H1 (cell line): ENCODE measurements around the gene HSPA6. TPM values are rescaled to one million over a fixed set of nuclear protein-coding genes. Genes with fewer than 3 reads are reported as not detected.

Source experiments
- CTCF ChIA-PET: fragments of 300-600 bp; sonication (Branson Sonifier 250); formaldehyde crosslinking; loops from one replicate; lab custom pipeline; 2021; ENCODE audit not compliant: partially characterized antibody; lab: Charles Lee
- POLR2A ChIA-PET: fragments of 300-600 bp; sonication (Branson Sonifier 250); formaldehyde crosslinking; loops from one replicate; lab custom pipeline; 2021; ENCODE audit warnings: inconsistent platforms; ENCODE audit not compliant: partially characterized antibody; lab: Charles Lee
- DNase-seq, 2 experiments: peaks; one replicate each; pipeline versions ENCODE4 v3.0.0 to v3.0.0-alpha.2; 2010 to 2022; ENCODE audit warnings: low spot score in 2 of 2, low read depth in 1 of 2, mixed read lengths in 1 of 2
- FAIRE-seq: peaks from 2 replicates; lab custom pipeline; 2011; peaks lifted over from hg19 to GRCh38; lab: Jason Lieb, UNC
- H2AFZ ChIP-seq: 2 replicates; pipeline ENCODE4 v1.8.1; 2012; ENCODE audit warnings: low read length, inconsistent platforms
- H2AK5ac ChIP-seq: 2 replicates; pipeline ENCODE4 v1.6.1; 2013; ENCODE audit warnings: low read depth, low read length
- H2BK120ac ChIP-seq: replicated peaks from 2 replicates; pipeline ENCODE3; 2013; ENCODE audit warnings: low read depth, low read length, inconsistent platforms
- H2BK12ac ChIP-seq: 2 replicates; pipeline ENCODE4 v1.6.1; 2013; ENCODE audit warnings: low read depth, low read length
- H2BK15ac ChIP-seq: 2 replicates; pipeline ENCODE4 v1.6.1; 2013; ENCODE audit warnings: low read length
- H2BK20ac ChIP-seq: 2 replicates; pipeline ENCODE4 v1.6.1; 2013; ENCODE audit warnings: low read length
- H2BK5ac ChIP-seq: 2 replicates; pipeline ENCODE4 v1.6.1; 2013; ENCODE audit warnings: low read depth, low read length
- H3K14ac ChIP-seq: 2 replicates; pipeline ENCODE4 v1.6.1; 2013; ENCODE audit warnings: inconsistent platforms; ENCODE audit not compliant: insufficient read length
- H3K18ac ChIP-seq: 2 replicates; pipeline ENCODE4 v1.6.1; 2013; ENCODE audit warnings: low read length; ENCODE audit errors: extremely low read depth
- H3K23ac ChIP-seq: 2 replicates; pipeline ENCODE4 v1.6.1; 2013; ENCODE audit warnings: inconsistent platforms; ENCODE audit not compliant: insufficient read length
- H3K23me2 ChIP-seq: 2 replicates; pipeline ENCODE4 v1.6.1; 2013; ENCODE audit warnings: low read depth, low read length
- H3K27ac ChIP-seq: 2 replicates; pipeline ENCODE4 v1.6.1; 2011; ENCODE audit warnings: low read depth, low read length, inconsistent platforms
- H3K27me3 ChIP-seq, 4 experiments: replicated peaks in 1 of 4; 1 replicate in 1 of 4; 2 replicates in 3 of 4; pipeline versions ENCODE4 v1.6.1 to v1.8.1; 2011 to 2013; ENCODE audit warnings: low read length in 3 of 4, mild to moderate bottlenecking in 3 of 4, inconsistent platforms in 2 of 4, mixed read lengths in 2 of 4, moderate library complexity in 1 of 4; ENCODE audit not compliant: control insufficient read depth in 3 of 4, insufficient read depth in 3 of 4; ENCODE audit errors: extremely low read depth in 1 of 4
- H3K36me3 ChIP-seq, 4 experiments: 2 replicates each; pipeline versions ENCODE4 v1.6.1 to v1.8.1; 2011 to 2013; ENCODE audit warnings: mild to moderate bottlenecking in 4 of 4, low read length in 3 of 4, moderate library complexity in 2 of 4, control low read depth in 1 of 4, inconsistent platforms in 1 of 4; ENCODE audit not compliant: insufficient read depth in 4 of 4, control insufficient read depth in 2 of 4
- H3K4ac ChIP-seq: replicated peaks from 2 replicates; pipeline ENCODE3; 2013; ENCODE audit warnings: low read length, low read depth, mixed read lengths, inconsistent platforms; ENCODE audit not compliant: insufficient read length
- H3K4me1 ChIP-seq, 4 experiments: replicated peaks in 1 of 4; 1 replicate in 1 of 4; 2 replicates in 3 of 4; pipeline versions ENCODE4 v1.6.1 to v1.8.1; 2011 to 2013; ENCODE audit warnings: low read length in 3 of 4, inconsistent platforms in 2 of 4, mixed read lengths in 1 of 4; ENCODE audit not compliant: insufficient read depth in 4 of 4, control insufficient read depth in 3 of 4
- H3K4me2 ChIP-seq, 2 experiments: 2 replicates each; pipeline versions ENCODE4 v1.6.1 to v1.8.1; 2011 to 2013; ENCODE audit warnings: low read depth in 2 of 2, low read length in 2 of 2, control low read depth in 1 of 2, inconsistent platforms in 1 of 2, mild to moderate bottlenecking in 1 of 2; ENCODE audit not compliant: insufficient read depth in 1 of 2
- H3K4me3 ChIP-seq, 4 experiments: fragments of 200-600, 300-600 bp in 1 of 4; sonication (generic), shearing (Covaris generic), sonication (Bioruptor Twin) in 1 of 4; 2 replicates each; pipeline versions ENCODE4 v1.5.1 to v1.8.1; 2011 to 2016; ENCODE audit warnings: low read length in 4 of 4, low read depth in 3 of 4, control low read depth in 2 of 4, inconsistent platforms in 2 of 4, mild to moderate bottlenecking in 2 of 4, mixed read lengths in 1 of 4, moderate library complexity in 1 of 4; ENCODE audit not compliant: insufficient read depth in 2 of 4; ENCODE audit errors: extremely low read depth in 1 of 4
- H3K56ac ChIP-seq: replicated peaks from 2 replicates; pipeline ENCODE3; 2013; ENCODE audit warnings: low read depth, mild to moderate bottlenecking, mixed read lengths, low read length, inconsistent platforms; ENCODE audit not compliant: insufficient read length
- H3K79me1 ChIP-seq: 2 replicates; pipeline ENCODE4 v1.6.1; 2013; ENCODE audit warnings: low read depth, low read length, control low read depth
- H3K79me2 ChIP-seq, 2 experiments: 2 replicates each; pipeline versions ENCODE4 v1.6.1 to v1.8.1; 2012 to 2013; ENCODE audit warnings: low read length in 2 of 2, mild to moderate bottlenecking in 2 of 2, inconsistent platforms in 1 of 2; ENCODE audit not compliant: insufficient read depth in 2 of 2, control insufficient read depth in 1 of 2
- H3K9ac ChIP-seq, 4 experiments: replicated peaks in 1 of 4; 1 replicate in 1 of 4; 2 replicates in 3 of 4; pipeline versions ENCODE4 v1.6.1 to v1.8.1; 2011 to 2013; ENCODE audit warnings: low read depth in 3 of 4, low read length in 3 of 4, control low read depth in 2 of 4, mild to moderate bottlenecking in 2 of 4, moderate library complexity in 2 of 4, inconsistent platforms in 1 of 4; ENCODE audit errors: extremely low read depth in 1 of 4
- H3K9me3 ChIP-seq, 2 experiments: 2 replicates each; pipeline versions ENCODE4 v1.6.1 to v1.8.1; 2012 to 2013; ENCODE audit warnings: mild to moderate bottlenecking in 2 of 2, moderate library complexity in 2 of 2, control low read depth in 1 of 2, inconsistent platforms in 1 of 2, low read depth in 1 of 2, low read length in 1 of 2, mixed read lengths in 1 of 2; ENCODE audit not compliant: insufficient read depth in 2 of 2
- H4K20me1 ChIP-seq, 2 experiments: replicated peaks in 1 of 2; 2 replicates each; pipeline versions ENCODE3 to v1.8.1; 2011 to 2013; ENCODE audit warnings: inconsistent platforms in 2 of 2, low read length in 2 of 2, mild to moderate bottlenecking in 1 of 2; ENCODE audit not compliant: insufficient read depth in 2 of 2, control insufficient read depth in 1 of 2
- H4K5ac ChIP-seq: 2 replicates; pipeline ENCODE4 v1.6.1; 2013; ENCODE audit warnings: low read length, low read depth, mixed read lengths, inconsistent platforms; ENCODE audit not compliant: insufficient read length
- H4K8ac ChIP-seq: 2 replicates; pipeline ENCODE4 v1.8.0; 2013; ENCODE audit warnings: mild to moderate bottlenecking, moderate library complexity, low read length, inconsistent platforms; ENCODE audit not compliant: insufficient read depth; ENCODE audit errors: extremely low read depth
- H4K91ac ChIP-seq: replicated peaks from 2 replicates; pipeline ENCODE3; 2013; ENCODE audit warnings: low read length, mixed read lengths, inconsistent platforms; ENCODE audit not compliant: insufficient read length
- BACH1 ChIP-seq: IDR thresholded peaks from 2 replicates; pipeline ENCODE4 v1.6.1; 2012; ENCODE audit warnings: low read length, improper control_type of control experiment
- BCL11A ChIP-seq, 2 experiments: IDR thresholded peaks; one replicate each; pipeline ENCODE4 v1.6.1; 2011; ENCODE audit warnings: low read depth in 2 of 2, low read length in 2 of 2, mild to moderate bottlenecking in 2 of 2
- FOSL1 ChIP-seq: IDR thresholded peaks from 2 replicates; pipeline ENCODE4 v1.6.1; 2011; ENCODE audit warnings: mild to moderate bottlenecking, low read depth, low read length, moderate library complexity; ENCODE audit not compliant: insufficient read depth
- GABPA ChIP-seq: IDR thresholded peaks from 2 replicates; pipeline ENCODE4 v1.6.1; 2011; ENCODE audit warnings: mild to moderate bottlenecking, low read length, moderate library complexity, borderline replicate concordance; ENCODE audit not compliant: insufficient read depth
- JUND ChIP-seq: IDR thresholded peaks from 2 replicates; pipeline ENCODE4 v1.6.1; 2011; ENCODE audit warnings: mild to moderate bottlenecking, improper control_type of control experiment, low read length
- MAFK ChIP-seq: IDR thresholded peaks from 2 replicates; pipeline ENCODE4 v1.6.1; 2012; ENCODE audit warnings: low read depth, mild to moderate bottlenecking, improper control_type of control experiment, low read length
- POLR2A ChIP-seq, 2 experiments: IDR thresholded peaks; 1 replicate in 1 of 2; 2 replicates in 1 of 2; pipeline ENCODE4 v1.6.1; 2011; ENCODE audit warnings: low read depth in 2 of 2, low read length in 2 of 2, mild to moderate bottlenecking in 2 of 2; ENCODE audit errors: control extremely low read depth in 1 of 2
- POLR2AphosphoS5 ChIP-seq: IDR thresholded peaks from 2 replicates; pipeline ENCODE4 v1.6.1; 2011; ENCODE audit warnings: low read depth, low read length
- SP1 ChIP-seq: IDR thresholded peaks from 2 replicates; pipeline ENCODE4 v1.6.1; 2011; ENCODE audit warnings: low read depth, low read length
- SP2 ChIP-seq: IDR thresholded peaks from 2 replicates; pipeline ENCODE4 v1.6.1; 2012; ENCODE audit warnings: mild to moderate bottlenecking, low read length, inconsistent platforms
- SUZ12 ChIP-seq: fragments of 200-600 bp; sonication (generic); IDR thresholded peaks from 2 replicates; pipeline ENCODE4 v1.6.1; 2012; ENCODE audit warnings: mild to moderate bottlenecking, inconsistent platforms, low read length, moderate library complexity, mixed read lengths
- WGBS, 2 experiments: shearing (Covaris generic) in 1 of 2; methylation state at CpG; one replicate each; pipeline versions ENCODE4 v1.1.6 to v1.1.7; 2013 to 2015; ENCODE audit warnings: low lambda C conversion rate in 2 of 2, mixed read lengths in 2 of 2, inconsistent platforms in 1 of 2, low coverage in 1 of 2, missing lambda C conversion rate in 1 of 2; ENCODE audit not compliant: insufficient replicate concordance in 2 of 2, insufficient coverage in 1 of 2, insufficient read length in 1 of 2; ENCODE audit errors: extremely low coverage in 1 of 2, missing lambda C conversion rate in 1 of 2; 5-methylcytosine and 5-hydroxymethylcytosine counted together
- polyA plus RNA-seq, 7 experiments: library from polyadenylated mRNA; depleted of rRNA in 3 of 7; stranded (reverse) in 5 of 7; unstranded in 2 of 7; fragments of >200 nt in 5 of 7; fragments of 200-250 nt in 2 of 7; gene quantifications; 1 replicate in 5 of 7; 2 replicates in 1 of 7; 4 replicates in 1 of 7; pipeline versions ENCODE4 v1.2.1 to v1.2.3, GENCODE V29; 2011 to 2013; ENCODE audit warnings: missing spikeins in 2 of 7, mixed read lengths in 2 of 7
- total RNA-seq: library from RNA; stranded (reverse); fragmentation: NEBNext Ultra II Directional; extraction: Animal tissue kit (Norgen Biotek cat#: 25700); gene quantifications from 2 replicates; pipeline ENCODE4 v1.2.1, GENCODE V29; 2021

The HSPA6 gene
- total and polyA plus RNA-seq, 2 of the 8 experiments (the other 6 are each of a cell fraction or from before 2014, with no cell fraction given), result 0.06 to 0.15 TPM

GRCh38 chr1:161491472-161491871 is 32.9 kb upstream of the HSPA6 start:
- Histone ChIP-seq H3K4ac (no peak overlapping the region), H3K36me3 (no peaks in the 10 kb centered on the region), H3K4me2 (no peak overlapping the region), H2AK5ac (no peak overlapping the region), H4K20me1 (no peaks in the 10 kb centered on the region), H3K14ac (no peak overlapping the region), H3K4me1 (no peaks in the 10 kb centered on the region), H3K56ac (no peak overlapping the region), H3K79me2 (no peaks in the 10 kb centered on the region), H4K91ac (no peak overlapping the region), H2BK15ac (no peak overlapping the region), H3K4me3 (no peak overlapping the region), H2BK20ac (no peak overlapping the region), H2AFZ (no peak overlapping the region), H2BK5ac (no peak overlapping the region), H3K23me2 (no peaks in the 10 kb centered on the region; the same call in 1 of the 2 replicates), H3K27me3 (no peaks in the 10 kb centered on the region), H3K9ac (peak overlapping the region in 1 of 4 experiments; percentile 34; a peak in 1 of 7 replicates), H2BK120ac (no peak overlapping the region), H2BK12ac (no peak overlapping the region), H3K23ac (no peak overlapping the region), H4K5ac (no peak overlapping the region), H3K18ac (no peak overlapping the region), H3K27ac (no peak overlapping the region), H4K8ac (no peak overlapping the region), H3K79me1 (no peaks in the 10 kb centered on the region), H3K9me3 (no peaks in the 10 kb centered on the region)
- POLR2A ChIA-PET, result no interaction called here
- CTCF ChIA-PET, result interaction anchor here (1.0 to 5.8 kb wide), 2 partner anchors 18 to 245 kb away, joined by 3 to 69 read pairs; no protein-coding TSS in a partner anchor
- 85% methylated on average over 5 of the region's 5 CpGs; no CpG with 5 or more reads in 1 of the 2 experiments for WGBS, 2 experiments
- DNase-seq (no peak), FAIRE-seq (no peak)
- TF ChIP-seq FOSL1, result no peak
- no peak for TF ChIP-seq SUZ12
- no peak for TF ChIP-seq BCL11A (IDR thresholded peaks at IDR 0.05; ENCODE audit: low read depth in 2 of 2, low read length in 2 of 2)
- TF ChIP-seq GABPA, result no peak
- no peak for TF ChIP-seq SP1
- TF ChIP-seq POLR2AphosphoS5, result no peak
- no peak for TF ChIP-seq BACH1
- no peak for TF ChIP-seq POLR2A (IDR thresholded peaks at IDR 0.05; ENCODE audit: control extremely low read depth in 1 of 2, low read depth in 2 of 2, low read length in 2 of 2)
- no peak for TF ChIP-seq SP2
- no peak for TF ChIP-seq MAFK
- no peak for TF ChIP-seq JUND
